BJ (cell line): ENCODE measurements around the gene TDG. TPM values are rescaled to one million over a fixed set of nuclear protein-coding genes. Genes with fewer than 3 reads are reported as not detected.

Experiments
- CTCF ChIA-PET: fragments of 350-600 bp; formaldehyde crosslinking; extraction: SDS; loops from one replicate; lab custom pipeline; 2021; ENCODE audit warnings: antibody characterized with exemption, inconsistent platforms; lab: Yijun Ruan, JAX
- POLR2A ChIA-PET: fragments of 300-600 bp; sonication (Branson Sonifier 250); formaldehyde crosslinking; extraction: SDS; loops from one replicate; lab custom pipeline; 2021; ENCODE audit warnings: antibody characterized with exemption; lab: Charles Lee
- DNase-seq: peaks from one replicate; pipeline ENCODE4 v3.0.0-alpha.2; 2011; ENCODE audit warnings: low read depth
- H3K27me3 ChIP-seq: 2 replicates; pipeline ENCODE4 v1.6.0; 2011; ENCODE audit warnings: low read length; ENCODE audit not compliant: control insufficient read depth, insufficient read depth
- H3K36me3 ChIP-seq: 2 replicates; pipeline ENCODE4 v1.5.1; 2011; ENCODE audit warnings: low read length; ENCODE audit not compliant: control insufficient read depth, insufficient read depth
- H3K4me3 ChIP-seq: 2 replicates; pipeline ENCODE4 v1.5.1; 2011; ENCODE audit warnings: low read depth, mild to moderate bottlenecking, control low read depth, low read length
- polyA plus RNA-seq: library from polyadenylated mRNA; depleted of rRNA; stranded (reverse); fragments of >200 nt; gene quantifications from 2 replicates; pipeline ENCODE4 v1.2.3, GENCODE V29; 2011
- TF ChIP-seq, protein P1 (sequence below): IDR thresholded peaks from 2 replicates; pipeline ENCODE4 v1.5.1; 2011; ENCODE audit warnings: low read depth, mild to moderate bottlenecking, control low read depth, inconsistent platforms, low read length, moderate library complexity; ENCODE audit not compliant: insufficient read depth

TDG gene
- polyA plus RNA-seq, 1 experiment, result 10.4 TPM

- Histone ChIP-seq H3K4me3 (no peak overlapping the region), H3K36me3 (peaks cover 4% of the 10 kb centered on the region), H3K27me3 (no peaks in the 10 kb centered on the region)
- TF ChIP-seq, protein P1, sequence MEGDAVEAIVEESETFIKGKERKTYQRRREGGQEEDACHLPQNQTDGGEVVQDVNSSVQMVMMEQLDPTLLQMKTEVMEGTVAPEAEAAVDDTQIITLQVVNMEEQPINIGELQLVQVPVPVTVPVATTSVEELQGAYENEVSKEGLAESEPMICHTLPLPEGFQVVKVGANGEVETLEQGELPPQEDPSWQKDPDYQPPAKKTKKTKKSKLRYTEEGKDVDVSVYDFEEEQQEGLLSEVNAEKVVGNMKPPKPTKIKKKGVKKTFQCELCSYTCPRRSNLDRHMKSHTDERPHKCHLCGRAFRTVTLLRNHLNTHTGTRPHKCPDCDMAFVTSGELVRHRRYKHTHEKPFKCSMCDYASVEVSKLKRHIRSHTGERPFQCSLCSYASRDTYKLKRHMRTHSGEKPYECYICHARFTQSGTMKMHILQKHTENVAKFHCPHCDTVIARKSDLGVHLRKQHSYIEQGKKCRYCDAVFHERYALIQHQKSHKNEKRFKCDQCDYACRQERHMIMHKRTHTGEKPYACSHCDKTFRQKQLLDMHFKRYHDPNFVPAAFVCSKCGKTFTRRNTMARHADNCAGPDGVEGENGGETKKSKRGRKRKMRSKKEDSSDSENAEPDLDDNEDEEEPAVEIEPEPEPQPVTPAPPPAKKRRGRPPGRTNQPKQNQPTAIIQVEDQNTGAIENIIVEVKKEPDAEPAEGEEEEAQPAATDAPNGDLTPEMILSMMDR, result no peak
- ChIA-PET CTCF (no interaction called here), POLR2A (no interaction called here)
- no peak for DNase-seq
Observed at GRCh38 chr12:103933237-103933636, 32.4 kb upstream of the TDG start.

DNA sequence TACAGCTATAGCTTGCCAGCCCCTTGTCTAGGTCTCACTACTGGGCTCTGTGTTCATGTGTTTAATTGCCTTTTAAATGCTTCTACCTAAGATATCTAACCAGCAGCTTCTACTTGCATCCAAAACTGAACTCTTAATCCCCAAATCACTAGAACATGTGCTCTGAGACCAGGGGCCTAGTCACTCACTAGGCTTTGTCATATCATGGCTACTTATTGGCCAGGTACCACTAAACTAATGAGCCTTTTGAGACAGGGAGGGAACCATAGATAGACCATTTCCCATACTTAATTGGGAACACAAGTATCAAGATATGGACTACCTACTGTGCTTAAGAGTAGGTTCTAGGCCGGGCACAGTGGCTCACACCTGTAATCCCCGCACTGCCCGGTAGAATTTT is 29.0 kb upstream of the TDG start:
- CTCF ChIA-PET, result interaction anchor here (1.0 to 1.1 kb wide), 2 partner anchors 9 to 17 kb away, joined by 3 read pairs; no protein-coding TSS in a partner anchor

GRCh38 chr12:103944964-103945363 is 20.7 kb upstream of the TDG start:
- H3K27me3 ChIP-seq, result no peaks in the 10 kb centered on the region
- POLR2A ChIA-PET, result no interaction called here

More for the DNA sequence above, 29.0 kb upstream of the TDG start:
- Histone ChIP-seq H3K36me3 (peaks cover 10% of the 10 kb centered on the region), H3K4me3 (no peak overlapping the region), H3K27me3 (no peaks in the 10 kb centered on the region)
- DNase-seq, result no peak
- TF ChIP-seq, protein P1, result no peak
- POLR2A ChIA-PET, result no interaction called here

GRCh38 chr12:103947871-103948555 is 17.7 kb upstream of the TDG start:
- no peak overlapping the region for H3K4me3 ChIP-seq
- TF ChIP-seq, protein P1, result no peak
- no peaks in the 10 kb centered on the region for H3K27me3 ChIP-seq
- H3K36me3 ChIP-seq, result peaks cover 17% of the 10 kb centered on the region
- no peak for DNase-seq
- ChIA-PET CTCF (no interaction called here), POLR2A (interaction anchor here (0.6 kb wide), 1 partner anchor 212 kb away, joined by 3 read pairs; no protein-coding TSS in a partner anchor)

More at GRCh38 chr12:103944964-103945363, 20.7 kb upstream of the TDG start:
- peaks cover 15% of the 10 kb centered on the region for H3K36me3 ChIP-seq
- no peak for DNase-seq
- no peak overlapping the region for H3K4me3 ChIP-seq
- CTCF ChIA-PET, result interaction anchor here (1.3 kb wide), 1 partner anchor 9 kb away, joined by 3 read pairs; no protein-coding TSS in a partner anchor
- TF ChIP-seq, protein P1, result no peak

- DNase-seq, result no peak
- TF ChIP-seq, protein P1, result no peak
- Histone ChIP-seq H3K27me3 (no peaks in the 10 kb centered on the region), H3K4me3 (no peak overlapping the region), H3K36me3 (peaks cover 15% of the 10 kb centered on the region)
- POLR2A ChIA-PET, result no interaction called here
- CTCF ChIA-PET, result no interaction called here
Observed at GRCh38 chr12:103948746-103949406, 16.8 kb upstream of the TDG start.
